A673 (cell line): ENCODE results near the gene RRAS.

ENCODE experiments used
- CTCF ChIP-seq: fragments of 300-800, 200-600 bp; sonication (generic); conservative IDR thresholded peaks from 2 replicates; pipeline ENCODE4 v1.5.1; 2017; ENCODE audit warnings: low read depth, mild to moderate bottlenecking, antibody characterized with exemption, low read length, moderate library complexity, mixed read lengths
- EZH2 ChIP-seq: fragments of 200-600 bp; sonication (generic); IDR thresholded peaks from 2 replicates; pipeline ENCODE4 v1.6.1; 2017; ENCODE audit warnings: borderline replicate concordance, low read depth, mild to moderate bottlenecking, mixed read lengths, antibody characterized with exemption, low read length; ENCODE audit not compliant: poor library complexity, severe bottlenecking

GRCh38 chr19:49594157-49594992, 45.6 kb downstream of the RRAS start:
- TF ChIP-seq EZH2 (no peak), CTCF (no peak)
